NB4 (cell line): ENCODE results near the gene TSC22D1.

Experiments
- DNase-seq: peaks from one replicate; pipeline ENCODE4 v3.0.0; 2010; ENCODE audit warnings: low read depth
- H3K4me3 ChIP-seq: one replicate; pipeline ENCODE4 v1.5.1; 2011; ENCODE audit warnings: mild to moderate bottlenecking, low read depth, low read length, moderate library complexity
- MYC ChIP-seq: IDR thresholded peaks from 2 replicates; pipeline ENCODE4 v1.6.1; 2011; ENCODE audit warnings: low read depth, low read length
- POLR2A ChIP-seq: IDR thresholded peaks from 2 replicates; pipeline ENCODE4 v1.6.1; 2011; ENCODE audit warnings: mild to moderate bottlenecking; ENCODE audit not compliant: insufficient read length; ENCODE audit errors: extremely low read depth
- TF ChIP-seq, protein P1 (sequence below): IDR thresholded peaks from 2 replicates; pipeline ENCODE4 v1.6.1; 2011; ENCODE audit warnings: low read depth, low read length
- TF ChIP-seq, protein P2 (sequence below): IDR thresholded peaks from one replicate; pipeline ENCODE4 v1.5.1; 2012; ENCODE audit warnings: low read depth, low read length

The TSC22D1 gene

DNA sequence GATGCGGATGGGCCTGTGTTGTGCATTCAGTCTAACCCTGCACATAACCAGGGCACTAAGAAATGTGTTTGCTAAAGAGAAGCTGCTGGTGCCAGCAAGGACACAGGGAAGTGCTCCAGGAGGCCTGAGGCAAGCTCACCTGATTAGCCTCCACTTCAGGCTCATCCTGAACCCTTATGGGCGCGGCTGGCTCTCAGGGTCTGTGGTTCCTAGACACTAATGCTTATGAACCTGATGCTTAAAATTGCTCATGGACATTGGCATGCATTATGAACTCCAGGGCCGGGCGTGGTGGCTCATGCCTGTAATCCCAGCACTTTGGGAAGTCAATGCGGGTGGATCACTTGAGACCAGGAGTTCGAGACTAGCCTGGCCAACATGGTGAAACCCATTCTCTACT is 168.2 kb downstream of the TSC22D1 start:
- TF ChIP-seq, protein P1, sequence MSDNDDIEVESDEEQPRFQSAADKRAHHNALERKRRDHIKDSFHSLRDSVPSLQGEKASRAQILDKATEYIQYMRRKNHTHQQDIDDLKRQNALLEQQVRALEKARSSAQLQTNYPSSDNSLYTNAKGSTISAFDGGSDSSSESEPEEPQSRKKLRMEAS = no peak
- TF ChIP-seq MYC (no peak), POLR2A (no peak)
- TF ChIP-seq, protein P2, sequence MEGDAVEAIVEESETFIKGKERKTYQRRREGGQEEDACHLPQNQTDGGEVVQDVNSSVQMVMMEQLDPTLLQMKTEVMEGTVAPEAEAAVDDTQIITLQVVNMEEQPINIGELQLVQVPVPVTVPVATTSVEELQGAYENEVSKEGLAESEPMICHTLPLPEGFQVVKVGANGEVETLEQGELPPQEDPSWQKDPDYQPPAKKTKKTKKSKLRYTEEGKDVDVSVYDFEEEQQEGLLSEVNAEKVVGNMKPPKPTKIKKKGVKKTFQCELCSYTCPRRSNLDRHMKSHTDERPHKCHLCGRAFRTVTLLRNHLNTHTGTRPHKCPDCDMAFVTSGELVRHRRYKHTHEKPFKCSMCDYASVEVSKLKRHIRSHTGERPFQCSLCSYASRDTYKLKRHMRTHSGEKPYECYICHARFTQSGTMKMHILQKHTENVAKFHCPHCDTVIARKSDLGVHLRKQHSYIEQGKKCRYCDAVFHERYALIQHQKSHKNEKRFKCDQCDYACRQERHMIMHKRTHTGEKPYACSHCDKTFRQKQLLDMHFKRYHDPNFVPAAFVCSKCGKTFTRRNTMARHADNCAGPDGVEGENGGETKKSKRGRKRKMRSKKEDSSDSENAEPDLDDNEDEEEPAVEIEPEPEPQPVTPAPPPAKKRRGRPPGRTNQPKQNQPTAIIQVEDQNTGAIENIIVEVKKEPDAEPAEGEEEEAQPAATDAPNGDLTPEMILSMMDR = no peak
- H3K4me3 ChIP-seq = no peak overlapping the region
- no peak for DNase-seq

DNA sequence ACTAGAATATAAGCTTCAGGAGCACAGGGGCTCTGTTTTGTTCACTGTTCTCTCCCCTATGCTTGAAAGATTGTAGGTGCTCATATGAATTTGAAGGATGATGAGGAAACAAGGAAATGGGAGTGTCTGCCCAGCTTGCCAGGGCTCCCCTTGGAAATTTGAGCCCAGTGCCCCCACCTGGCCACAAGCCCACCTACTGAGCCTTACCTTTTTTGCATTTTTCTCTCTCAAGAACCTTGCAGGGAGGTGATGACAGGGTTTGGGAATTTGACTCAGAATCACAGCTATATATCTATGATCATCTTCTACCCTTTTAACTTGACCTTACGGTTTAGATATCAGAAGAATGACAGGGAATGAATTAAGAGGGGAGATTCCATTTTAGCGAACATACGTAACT is 168.8 kb downstream of the TSC22D1 start:
- TF ChIP-seq, protein P1 = no peak
- TF ChIP-seq MYC (no peak), POLR2A (no peak)
- TF ChIP-seq, protein P2 = no peak
- no peak overlapping the region for H3K4me3 ChIP-seq
- no peak for DNase-seq

DNA sequence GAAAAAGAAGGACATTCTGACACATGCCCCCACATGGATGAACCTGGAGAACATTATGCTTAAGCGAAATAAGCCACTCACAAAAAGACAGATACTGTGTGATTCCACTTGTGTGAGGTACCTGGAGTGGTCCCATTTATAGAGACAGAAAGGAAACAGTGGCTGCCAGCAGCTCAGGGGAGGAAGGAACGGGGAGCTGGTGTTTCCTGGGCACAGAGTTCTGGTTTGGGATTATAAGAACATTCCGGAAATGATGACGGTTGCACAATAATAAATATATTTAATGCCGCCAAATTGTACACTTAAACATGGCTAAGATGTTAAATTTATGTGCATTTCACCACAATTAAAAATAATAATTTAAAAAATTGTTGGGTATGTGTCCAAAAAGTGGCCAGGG is 169.5 kb downstream of the TSC22D1 start:
- no peak for DNase-seq
- TF ChIP-seq POLR2A (no peak), MYC (no peak)
- TF ChIP-seq, protein P1 = no peak
- TF ChIP-seq, protein P2 = no peak

DNA sequence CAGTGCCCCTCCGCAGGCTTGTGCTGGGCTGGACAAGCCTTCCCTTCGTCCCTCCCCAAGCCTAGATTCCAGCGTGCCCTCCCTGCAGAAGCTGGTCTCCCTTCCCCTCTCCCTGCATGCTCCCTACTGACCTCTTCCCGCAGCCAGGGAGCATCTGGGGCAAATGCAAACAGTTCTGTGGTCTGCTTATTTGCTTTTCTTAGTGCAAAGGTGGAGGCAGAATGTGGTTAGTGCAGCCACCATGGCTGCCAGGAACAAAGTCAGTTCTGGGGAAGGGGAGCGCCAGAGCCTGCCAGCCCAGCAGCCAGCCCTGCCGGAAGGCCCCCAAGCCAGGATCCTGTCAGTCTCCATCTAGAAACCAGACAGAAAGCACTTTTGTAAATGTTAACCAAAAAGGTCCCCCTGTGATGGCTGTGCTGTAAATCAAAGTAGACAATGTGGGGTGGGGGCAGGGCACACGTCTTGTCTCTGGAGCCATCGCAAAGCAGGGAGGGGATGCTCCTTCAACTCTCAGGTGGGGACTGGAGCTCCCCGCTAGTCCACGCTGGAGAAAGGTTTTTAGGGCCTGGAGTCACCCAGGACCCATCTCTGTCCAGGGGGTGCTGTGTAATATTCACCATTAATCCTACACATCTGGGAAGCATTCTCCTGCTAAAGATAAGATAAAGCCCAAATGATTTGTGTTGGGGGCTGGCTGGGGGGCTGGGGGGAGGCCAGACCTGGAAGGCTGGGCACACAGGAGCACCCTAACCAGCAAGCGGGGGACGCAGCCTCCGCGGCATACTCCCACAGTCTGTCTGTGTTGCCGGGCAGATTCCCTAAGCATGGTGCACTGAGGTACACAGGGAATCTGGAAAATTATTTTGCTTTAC is 171.6 kb downstream of the TSC22D1 start:
- no peak for DNase-seq
- H3K4me3 ChIP-seq = no peak overlapping the region
- TF ChIP-seq, protein P2 = no peak
- TF ChIP-seq, protein P1 = no peak
- TF ChIP-seq MYC (no peak), POLR2A (no peak)

More for the DNA sequence above, 169.5 kb downstream of the TSC22D1 start:
- H3K4me3 ChIP-seq = no peak overlapping the region

DNA sequence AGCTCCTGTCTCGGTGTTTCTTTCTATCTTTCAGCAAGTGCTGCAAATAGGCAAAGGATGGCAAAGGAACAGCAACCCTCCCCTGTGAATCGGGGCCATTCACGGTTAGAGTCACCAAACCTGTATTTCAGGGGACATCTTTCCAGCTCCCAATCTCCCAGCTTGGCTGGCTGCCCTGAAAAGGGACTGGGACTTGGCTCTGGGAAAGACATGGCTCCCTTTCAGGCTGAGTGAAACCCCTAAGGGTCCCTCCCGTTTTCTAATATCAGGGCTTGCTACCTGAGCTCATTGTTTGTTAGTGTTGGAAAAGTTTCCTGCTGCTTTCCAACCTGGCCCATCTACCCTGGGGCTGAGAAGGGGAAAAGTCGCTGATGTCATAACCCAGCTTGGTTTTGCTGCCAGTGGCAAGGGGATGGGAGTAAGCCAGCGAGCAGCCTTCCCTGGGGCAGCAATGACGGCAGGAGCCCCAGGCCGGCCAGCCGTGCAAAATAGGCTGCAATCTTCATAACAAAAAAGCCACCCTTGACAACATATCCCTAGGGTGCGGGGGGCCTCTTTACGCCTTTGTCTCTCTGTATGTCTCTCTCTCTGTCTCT is 172.6 kb downstream of the TSC22D1 start:
- no peak for DNase-seq
- H3K4me3 ChIP-seq = no peak overlapping the region
- TF ChIP-seq POLR2A = no peak
- TF ChIP-seq, protein P1 = no peak
- TF ChIP-seq, protein P2 = no peak
- no peak for TF ChIP-seq MYC
